GM21423 (cell line): Measurements from ENCODE around the gene WNT11.
"Not testable (repeated sequence)": the region's sequence is repeated elsewhere in the genome, so short reads cannot be mapped to it uniquely, and the experiment has no call there.

Experiments
- ATAC-seq: cut with Tn5 transposase; IDR thresholded peaks from one replicate; pipeline ENCODE4 v1.9.1; 2021; ENCODE audit warnings: mild to moderate bottlenecking, moderate library complexity; ENCODE audit not compliant: unreplicated experiment

Gene WNT11

GRCh38 chr11:76203937-76204336, 2.4 kb downstream of the WNT11 start:
- ATAC-seq, result no peak

- no peak for ATAC-seq
Observed at GRCh38 chr11:76203131-76203925, 3.0 kb downstream of the WNT11 start.

- no peak for ATAC-seq
Observed at GRCh38 chr11:76201672-76202412, 4.5 kb downstream of the WNT11 start.

GRCh38 chr11:76201056-76201455, 5.2 kb downstream of the WNT11 start:
- no peak for ATAC-seq

GRCh38 chr11:76200006-76200940, 6.0 kb downstream of the WNT11 start:
- no peak for ATAC-seq

GRCh38 chr11:76198691-76199090, 7.6 kb downstream of the WNT11 start:
- ATAC-seq, result not testable (repeated sequence)

- no peak for ATAC-seq
Observed at GRCh38 chr11:76197941-76198640, 8.2 kb downstream of the WNT11 start.

GRCh38 chr11:76197332-76197731, 9.0 kb downstream of the WNT11 start:
- ATAC-seq, result no peak

GRCh38 chr11:76196849-76197248, 9.5 kb downstream of the WNT11 start:
- ATAC-seq, result no peak

GRCh38 chr11:76194872-76195668, 11.2 kb downstream of the WNT11 start:
- ATAC-seq, result no peak

GRCh38 chr11:76193219-76193618, 13.1 kb downstream of the WNT11 start:
- ATAC-seq, result no peak

- no peak for ATAC-seq
Observed at GRCh38 chr11:76190376-76190775, 15.9 kb downstream of the WNT11 start.

- ATAC-seq, result no peak
Observed at GRCh38 chr11:76189682-76190081, 16.6 kb downstream of the WNT11 start.

- no peak for ATAC-seq
Observed at GRCh38 chr11:76188873-76189272, 17.4 kb downstream of the WNT11 start.

- ATAC-seq, result no peak
Observed at GRCh38 chr11:76186776-76187279, 19.5 kb downstream of the WNT11 start.

- no peak for ATAC-seq
Observed at GRCh38 chr11:76185931-76186401, 20.3 kb downstream of the WNT11 start.

- ATAC-seq, result no peak
Observed at GRCh38 chr11:76185511-76185910, 20.8 kb downstream of the WNT11 start.

GRCh38 chr11:76184551-76184993, 21.7 kb downstream of the WNT11 start:
- ATAC-seq, result no peak

- no peak for ATAC-seq
Observed at GRCh38 chr11:76181371-76181770, 24.9 kb downstream of the WNT11 start.
